Osteoblast (primary cell): ENCODE data around the gene TRIP11. TPM values are rescaled to one million over a fixed set of nuclear protein-coding genes. Genes with fewer than 3 reads are reported as not detected.

ENCODE experiments used
- DNase-seq: peaks from one replicate; pipeline ENCODE4 v3.0.0; 2011; ENCODE audit warnings: low spot score, mixed read lengths; ENCODE audit not compliant: insufficient read length; ENCODE audit errors: missing footprints
- H2AFZ ChIP-seq: 2 replicates; pipeline ENCODE4 v1.6.0; 2011; ENCODE audit warnings: mild to moderate bottlenecking, low read length
- H3K27ac ChIP-seq: 2 replicates; pipeline ENCODE4 v1.5.1; 2011; ENCODE audit warnings: mild to moderate bottlenecking, low read depth, low read length, moderate library complexity
- H3K27me3 ChIP-seq: 2 replicates; pipeline ENCODE4 v1.6.0; 2012; ENCODE audit warnings: mild to moderate bottlenecking, control low read depth, inconsistent platforms, low read length, moderate library complexity; ENCODE audit not compliant: insufficient read depth
- H3K36me3 ChIP-seq: 2 replicates; pipeline ENCODE4 v1.5.1; 2011; ENCODE audit warnings: mild to moderate bottlenecking, low read length, control low read depth, moderate library complexity; ENCODE audit not compliant: insufficient read depth
- H3K4me1 ChIP-seq: 2 replicates; pipeline ENCODE4 v1.5.1; 2011; ENCODE audit warnings: mild to moderate bottlenecking, low read length, control low read depth, moderate library complexity; ENCODE audit not compliant: insufficient read depth
- H3K4me2 ChIP-seq: 2 replicates; pipeline ENCODE4 v1.6.0; 2011; ENCODE audit warnings: mild to moderate bottlenecking, low read length; ENCODE audit not compliant: insufficient read depth
- H3K4me3 ChIP-seq: fragments of 200-600 bp; sonication (generic); 3 replicates; pipeline ENCODE4 v1.5.1; 2012; ENCODE audit warnings: mild to moderate bottlenecking, low read length, inconsistent platforms; ENCODE audit not compliant: insufficient read depth
- H3K79me2 ChIP-seq: 2 replicates; pipeline ENCODE4 v1.6.0; 2012; ENCODE audit warnings: mild to moderate bottlenecking, low read length, control low read depth, inconsistent platforms; ENCODE audit not compliant: insufficient read depth
- H3K9me3 ChIP-seq: 2 replicates; pipeline ENCODE4 v1.5.1; 2011; ENCODE audit warnings: low read depth, low read length, control low read depth
- H4K20me1 ChIP-seq: 2 replicates; pipeline ENCODE4 v1.6.0; 2012; ENCODE audit warnings: mild to moderate bottlenecking, low read length, control low read depth; ENCODE audit not compliant: insufficient read depth
- CTCF ChIP-seq: IDR thresholded peaks from 2 replicates; pipeline ENCODE4 v1.5.1; 2011; ENCODE audit warnings: mild to moderate bottlenecking, low read depth, low read length, moderate library complexity; ENCODE audit errors: extremely low read depth
- total RNA-seq: library from RNA; depleted of rRNA; stranded (reverse); fragments of >200 nt; gene quantifications from 2 replicates; pipeline ENCODE4 v1.2.3, GENCODE V29; 2012

Gene TRIP11
- total RNA-seq, 1 donor = 38.0 TPM

DNA sequence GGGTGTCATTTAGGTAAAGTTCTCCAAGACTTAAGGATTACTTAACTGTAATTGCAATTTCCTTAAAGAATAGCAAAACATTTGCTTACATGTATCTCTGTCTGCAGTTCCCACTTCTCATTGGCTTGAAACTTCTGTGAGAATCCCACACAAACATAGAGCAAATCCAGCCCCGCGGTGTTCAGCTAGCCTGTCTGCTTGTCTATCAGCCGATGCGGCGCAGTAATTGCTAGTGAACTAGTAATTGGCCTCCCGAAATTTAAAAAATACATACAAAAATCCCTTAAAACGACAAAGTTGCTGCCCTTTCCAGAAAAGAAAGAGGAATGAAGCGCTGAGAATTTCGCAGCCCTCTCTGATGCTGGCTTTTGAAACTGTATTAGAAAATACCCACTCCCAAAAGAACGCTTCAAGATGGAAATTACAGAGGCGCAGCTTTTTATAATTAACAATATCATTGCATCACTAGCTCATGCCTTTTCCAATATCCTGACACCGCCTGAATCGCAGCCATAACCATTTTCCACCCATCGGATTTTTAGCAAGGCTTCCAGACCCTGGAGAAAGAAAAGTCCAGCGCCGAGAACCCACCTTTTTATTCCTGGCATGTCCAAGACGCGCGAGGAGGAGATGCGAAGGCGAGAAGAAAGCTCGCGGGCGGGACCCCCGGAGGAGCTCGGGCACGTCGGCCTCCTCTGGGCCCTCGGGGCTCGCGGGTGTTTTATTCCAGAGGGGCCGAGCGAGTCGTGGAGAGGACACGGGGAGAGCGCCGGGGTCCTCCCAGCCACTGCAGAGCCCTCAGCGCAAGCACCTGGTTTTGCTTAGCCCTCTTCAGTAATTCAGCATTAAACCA is 93.0 kb downstream of the TRIP11 start:
- H3K27ac ChIP-seq = peak overlapping the region; percentile 28
- peak overlapping the region; percentile 86 for H3K4me2 ChIP-seq
- H2AFZ ChIP-seq = peak overlapping the region; percentile 76
- TF ChIP-seq CTCF = no peak
- H3K4me1 ChIP-seq = peaks cover 13% of the 10 kb centered on the region
- peak; percentile 83 for DNase-seq
- H3K4me3 ChIP-seq = peak overlapping the region; percentile 78
- no peaks in the 10 kb centered on the region for H3K9me3 ChIP-seq
- no peaks in the 10 kb centered on the region for H4K20me1 ChIP-seq
- no peaks in the 10 kb centered on the region for H3K36me3 ChIP-seq
- no peaks in the 10 kb centered on the region for H3K27me3 ChIP-seq
- H3K79me2 ChIP-seq = peaks cover 4% of the 10 kb centered on the region

GRCh38 chr14:91945751-91946621 is 93.9 kb downstream of the TRIP11 start:
- no peak overlapping the region for H3K27ac ChIP-seq
- peaks cover 4% of the 10 kb centered on the region for H3K79me2 ChIP-seq

GRCh38 chr14:91942946-91943345 is 96.9 kb downstream of the TRIP11 start:
- Histone ChIP-seq H4K20me1 (no peaks in the 10 kb centered on the region), H3K27ac (no peak overlapping the region), H2AFZ (no peak overlapping the region), H3K4me2 (no peak overlapping the region), H3K79me2 (peaks cover 4% of the 10 kb centered on the region), H3K27me3 (no peaks in the 10 kb centered on the region), H3K9me3 (no peaks in the 10 kb centered on the region), H3K4me1 (peaks cover 13% of the 10 kb centered on the region), H3K36me3 (no peaks in the 10 kb centered on the region), H3K4me3 (no peak overlapping the region)
- no peak for TF ChIP-seq CTCF
- no peak for DNase-seq

More at GRCh38 chr14:91945751-91946621, 93.9 kb downstream of the TRIP11 start:
- H3K4me2 ChIP-seq = peak overlapping the region; percentile 86
- peak overlapping the region; percentile 78 for H3K4me3 ChIP-seq
- H4K20me1 ChIP-seq = no peaks in the 10 kb centered on the region
- H3K27me3 ChIP-seq = no peaks in the 10 kb centered on the region
- no peak for TF ChIP-seq CTCF
- DNase-seq = no peak
- H3K4me1 ChIP-seq = peaks cover 13% of the 10 kb centered on the region
- no peaks in the 10 kb centered on the region for H3K9me3 ChIP-seq
- peak overlapping the region; percentile 38 for H2AFZ ChIP-seq
- H3K36me3 ChIP-seq = no peaks in the 10 kb centered on the region

DNA sequence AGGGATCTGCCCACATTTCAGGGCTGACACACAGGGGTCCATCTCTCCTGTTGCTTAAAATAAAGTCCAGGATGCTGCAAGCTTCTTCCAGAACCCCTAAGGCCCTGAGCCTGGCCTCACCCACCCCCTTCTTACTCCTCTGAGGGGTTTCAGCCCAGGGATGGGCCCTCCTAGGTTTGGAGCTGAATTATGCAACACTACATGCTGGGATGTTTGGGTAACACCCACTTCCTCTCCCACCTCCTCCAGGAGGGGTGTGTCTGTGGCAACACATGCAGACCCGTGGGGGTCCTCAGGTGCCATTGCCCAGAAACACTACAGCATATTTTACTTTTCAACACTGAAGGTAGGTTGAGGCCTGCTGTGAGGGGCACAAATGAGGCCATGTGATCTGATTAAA is 97.7 kb downstream of the TRIP11 start:
- TF ChIP-seq CTCF = no peak
- no peak overlapping the region for H3K4me3 ChIP-seq
- H2AFZ ChIP-seq = no peak overlapping the region
- peaks cover 4% of the 10 kb centered on the region for H3K79me2 ChIP-seq
- no peaks in the 10 kb centered on the region for H4K20me1 ChIP-seq
- H3K27ac ChIP-seq = no peak overlapping the region
- H3K9me3 ChIP-seq = no peaks in the 10 kb centered on the region
- no peak overlapping the region for H3K4me2 ChIP-seq
- H3K36me3 ChIP-seq = no peaks in the 10 kb centered on the region
- H3K27me3 ChIP-seq = no peaks in the 10 kb centered on the region
- no peak for DNase-seq
- H3K4me1 ChIP-seq = peaks cover 13% of the 10 kb centered on the region
